GM19463 (cell line): ENCODE results near the gene USHBP1.

Source experiments
- ATAC-seq: cut with Tn5 transposase; IDR thresholded peaks from one replicate; pipeline ENCODE4 v1.9.1; 2021; ENCODE audit warnings: mild to moderate bottlenecking, moderate library complexity; ENCODE audit not compliant: unreplicated experiment

USHBP1 gene

DNA sequence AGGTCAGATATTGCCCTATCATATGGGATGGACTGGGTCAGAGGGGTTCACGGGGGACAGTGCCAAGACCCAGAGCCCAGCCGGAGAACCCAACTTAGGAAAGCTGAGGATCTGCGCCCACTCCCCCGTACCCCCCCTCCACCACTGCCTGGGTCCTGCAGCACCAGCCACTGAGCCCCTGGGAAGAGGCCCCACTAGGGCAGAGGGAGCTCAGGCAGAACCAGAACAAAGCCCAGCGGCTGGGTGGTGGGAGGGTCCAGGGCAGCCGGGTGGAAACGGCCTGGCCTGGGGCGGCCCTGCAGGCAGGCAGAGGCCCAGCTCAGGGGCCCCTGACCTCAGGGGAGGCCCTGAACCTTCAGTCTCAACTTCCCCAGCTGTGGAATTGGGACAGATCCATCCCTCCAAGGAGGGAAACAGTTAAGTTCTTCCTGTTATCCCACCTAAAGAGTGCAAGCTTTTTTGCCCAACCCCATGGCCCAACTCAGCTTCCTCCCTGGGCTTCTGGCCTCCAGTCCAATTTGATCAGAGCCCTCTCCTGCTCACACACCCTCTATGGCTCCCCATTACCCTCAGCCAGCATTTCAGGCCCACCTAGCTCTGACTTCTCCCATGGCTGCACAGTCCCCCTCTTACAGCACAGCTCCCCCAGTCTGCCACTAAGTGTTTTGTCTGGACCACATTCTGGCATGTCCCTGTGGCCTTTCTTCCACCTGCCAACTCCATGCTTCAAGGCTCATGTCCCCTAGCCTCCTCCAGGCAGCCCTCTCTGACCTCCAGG, 21.9 kb downstream of the USHBP1 start:
- no peak for ATAC-seq

- no peak for ATAC-seq
Measured at GRCh38 chr19:17240826-17241399, 23.6 kb downstream of the USHBP1 start.

DNA sequence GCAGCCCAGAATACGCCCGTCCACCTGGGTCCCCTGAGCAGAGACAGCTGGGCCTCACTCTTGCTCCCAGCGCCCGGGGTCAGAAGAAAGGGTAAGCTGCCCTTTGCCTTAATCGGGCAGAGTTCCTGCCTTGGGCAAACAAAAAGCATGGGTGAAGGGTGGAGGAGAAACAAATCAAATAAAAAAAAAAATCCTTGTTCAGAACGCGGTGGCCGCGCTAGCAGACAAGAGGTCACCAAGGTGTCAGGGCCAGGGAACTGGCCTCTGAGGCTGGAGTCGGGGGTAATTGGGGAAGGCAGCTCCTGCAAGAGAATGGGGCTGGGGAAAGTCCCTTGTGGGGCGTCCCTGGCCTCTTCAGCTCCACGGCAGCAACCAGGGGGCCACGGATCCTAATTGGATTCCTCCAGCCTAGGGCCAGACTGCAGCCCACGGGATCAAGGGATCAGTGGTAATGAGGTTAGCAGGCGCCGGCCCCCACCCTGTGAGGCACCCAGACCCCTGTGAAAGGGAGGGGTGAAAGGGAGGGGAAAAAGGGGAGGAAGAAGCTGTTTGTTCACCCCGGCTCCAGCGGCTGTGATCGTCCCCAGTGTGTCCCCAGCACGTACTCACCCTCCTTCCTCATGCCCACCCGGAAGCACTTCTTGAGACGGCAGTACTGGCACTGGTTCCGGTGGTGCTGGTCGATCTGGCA, 24.3 kb downstream of the USHBP1 start:
- no peak for ATAC-seq

- no peak for ATAC-seq
Measured at GRCh38 chr19:17237747-17238706, 26.5 kb downstream of the USHBP1 start.

DNA sequence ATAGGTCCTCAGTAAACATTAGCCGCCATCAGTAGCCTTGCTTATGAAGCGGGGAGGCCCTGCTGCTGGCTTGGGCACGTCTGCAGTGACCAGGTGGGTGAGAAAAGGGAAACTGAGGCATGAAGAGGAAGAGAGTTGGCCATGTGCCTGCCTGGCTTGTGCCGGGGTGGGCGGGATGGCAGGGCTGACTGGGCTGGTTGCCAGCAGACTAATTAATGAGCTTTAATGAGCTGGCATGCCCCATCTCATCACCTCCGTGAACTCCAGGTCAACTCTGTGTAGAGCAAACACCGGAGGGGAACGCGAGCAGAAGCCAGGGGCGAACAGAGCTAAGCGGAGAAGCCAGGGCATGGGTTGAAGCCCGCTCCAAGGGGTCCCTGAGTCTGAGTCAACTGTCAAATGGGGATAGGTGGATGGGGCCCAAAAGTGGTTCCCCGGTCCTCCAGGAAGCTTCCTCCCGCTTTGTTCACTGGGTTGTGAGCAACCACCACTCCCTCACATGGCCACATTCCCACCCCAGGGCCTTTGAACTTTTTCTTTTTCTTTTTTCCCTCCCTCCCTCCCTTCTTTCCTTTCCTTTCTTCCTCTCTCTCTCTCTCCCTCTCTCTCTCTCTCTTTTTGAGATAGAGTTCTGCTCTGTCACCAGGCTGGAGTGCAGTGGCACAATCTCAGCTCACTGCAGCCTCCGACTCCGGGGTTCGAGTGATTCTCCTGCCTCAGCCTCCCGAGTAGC, 27.6 kb downstream of the USHBP1 start:
- ATAC-seq = no peak

DNA sequence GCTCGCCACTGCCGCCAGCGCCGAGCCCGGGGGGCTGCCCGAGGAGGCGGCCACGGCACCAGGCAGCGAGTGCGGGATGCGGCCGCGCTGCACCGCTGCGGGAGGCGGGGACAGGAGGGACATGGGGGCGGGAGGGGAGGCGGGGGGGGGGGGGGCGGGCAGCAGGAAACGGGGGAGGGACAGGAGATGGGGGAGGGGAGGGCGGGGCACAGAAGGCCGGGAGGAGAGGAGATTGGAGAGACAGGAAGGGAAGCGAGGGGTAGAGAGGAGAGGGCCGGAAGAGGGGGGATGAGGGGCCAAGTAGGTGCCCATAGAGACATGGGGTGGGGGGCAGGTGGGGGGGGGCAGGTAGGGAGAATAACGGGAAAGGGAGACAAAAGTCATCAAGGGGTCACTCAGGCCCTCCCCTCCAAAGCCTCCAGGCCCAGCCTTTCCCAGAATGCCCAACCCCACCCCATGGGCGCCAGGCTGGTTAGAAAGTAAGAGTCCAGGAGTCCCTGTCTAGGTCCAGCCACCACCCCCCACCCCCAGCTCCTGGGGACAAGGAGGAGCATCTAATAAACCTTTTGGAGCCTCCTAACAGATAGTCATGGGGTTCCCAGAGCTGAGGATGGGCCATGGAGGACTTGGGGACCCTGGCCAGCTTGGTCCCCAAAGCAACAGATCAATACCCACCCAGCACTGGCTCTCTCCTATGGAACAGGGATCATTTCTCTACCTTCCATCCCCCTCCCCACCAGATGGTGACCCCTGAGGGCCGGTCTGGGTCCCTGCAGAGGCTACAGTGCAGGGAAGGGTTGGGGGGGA, 28.4 kb downstream of the USHBP1 start:
- peak; percentile 12 for ATAC-seq

GRCh38 chr19:17235300-17235970, 29.1 kb downstream of the USHBP1 start:
- peak; percentile 85 for ATAC-seq

DNA sequence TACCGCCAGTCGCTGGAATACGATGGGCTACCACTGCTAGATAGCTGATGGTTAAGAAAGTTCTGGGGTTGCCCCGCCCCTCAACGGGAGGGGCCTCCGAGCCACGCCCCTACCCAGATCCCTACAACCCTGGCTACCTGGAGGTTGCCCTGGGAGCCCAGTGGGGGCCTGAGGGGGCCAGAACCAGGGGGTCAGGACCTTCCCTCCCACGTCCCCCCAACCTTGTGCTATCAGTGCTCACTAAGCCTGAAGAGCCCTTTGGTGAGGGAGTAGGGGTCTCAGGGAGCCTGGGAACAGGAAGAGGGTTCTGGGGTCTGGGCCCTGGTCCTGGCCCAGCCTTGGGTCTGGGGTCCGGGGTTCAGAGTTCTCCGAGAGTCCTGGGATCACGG, 29.6 kb downstream of the USHBP1 start:
- peak; percentile 27 for ATAC-seq

DNA sequence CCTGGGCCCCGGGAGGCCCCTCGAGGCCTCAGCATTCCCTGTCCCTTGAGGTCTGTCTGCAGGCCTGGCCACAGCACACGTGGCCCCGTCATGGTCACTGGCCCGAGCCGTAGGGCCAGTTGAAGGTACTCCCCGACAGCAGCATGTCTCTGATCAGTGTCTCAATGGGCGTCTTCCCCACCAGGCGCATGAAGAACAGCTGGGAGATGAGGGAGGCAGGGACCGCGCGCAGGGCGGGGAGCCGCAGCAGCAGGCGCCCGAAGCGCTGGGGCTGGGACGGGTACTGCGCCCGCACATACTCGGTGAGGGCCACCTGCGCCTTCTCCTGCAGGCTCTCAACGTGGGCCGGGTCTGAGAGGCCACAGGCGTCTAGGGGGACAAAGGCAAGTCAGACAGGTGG, 32.3 kb downstream of the USHBP1 start:
- no peak for ATAC-seq

DNA sequence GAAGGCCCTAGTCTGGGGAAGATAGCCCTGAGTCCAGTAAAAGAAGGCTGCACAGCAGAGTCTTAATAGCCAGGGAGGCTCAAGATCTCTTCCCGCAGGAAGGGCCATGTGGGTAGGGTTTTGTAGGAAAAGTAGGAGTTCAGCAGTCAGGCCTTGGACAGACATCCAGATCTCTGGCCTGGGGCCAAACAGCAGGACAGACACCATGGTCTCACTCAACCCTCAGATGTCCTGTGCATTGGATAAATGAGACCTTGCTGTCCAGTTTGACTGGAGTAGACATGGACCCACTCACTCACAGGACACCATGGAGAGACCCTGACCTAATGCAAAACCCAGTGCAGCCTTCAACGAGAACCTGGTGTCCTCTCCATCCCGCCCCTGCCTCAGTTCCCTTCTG, 34.7 kb downstream of the USHBP1 start:
- no peak for ATAC-seq

- ATAC-seq = no peak
Measured at GRCh38 chr19:17227798-17228367, 36.7 kb downstream of the USHBP1 start.

- peak; percentile 93 for ATAC-seq
Measured at GRCh38 chr19:17226002-17226933, 38.3 kb downstream of the USHBP1 start, which contains the start of gene OCEL1. TSS of gene OCEL1 (plus strand) at chr19:17226226. CDS start at chr19:17226248, 22 bp downstream.

- ATAC-seq = no peak
Measured at GRCh38 chr19:17225053-17225452, 39.5 kb downstream of the USHBP1 start.

DNA sequence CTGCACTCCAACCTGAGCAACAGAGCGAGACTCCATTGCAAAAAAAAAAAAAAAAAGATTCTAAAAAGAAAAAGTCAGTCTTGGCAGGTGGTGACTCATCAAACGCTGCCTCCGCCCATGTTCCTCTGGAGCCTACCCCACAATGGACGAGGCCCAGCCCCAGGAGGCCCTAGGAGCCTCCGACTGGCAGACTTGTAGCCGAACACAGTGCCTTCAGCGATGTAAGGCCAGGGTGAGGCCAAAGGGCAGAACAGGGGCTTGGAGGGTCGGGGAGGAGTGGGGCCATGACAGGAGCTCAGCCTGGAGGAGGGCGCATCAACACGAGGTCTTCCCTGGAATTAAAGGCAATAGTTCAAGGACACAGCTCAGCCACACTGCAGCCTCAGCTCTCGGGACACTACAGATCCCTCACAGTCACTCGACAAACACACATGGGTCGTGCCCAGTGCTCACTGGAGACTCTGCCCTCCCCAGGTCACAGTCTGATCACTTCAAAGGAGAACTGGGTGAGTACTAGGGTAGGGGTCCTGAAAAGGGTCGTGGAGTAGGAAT, 44.3 kb downstream of the USHBP1 start:
- no peak for ATAC-seq

GRCh38 chr19:17219286-17219685, 45.3 kb downstream of the USHBP1 start:
- no peak for ATAC-seq

DNA sequence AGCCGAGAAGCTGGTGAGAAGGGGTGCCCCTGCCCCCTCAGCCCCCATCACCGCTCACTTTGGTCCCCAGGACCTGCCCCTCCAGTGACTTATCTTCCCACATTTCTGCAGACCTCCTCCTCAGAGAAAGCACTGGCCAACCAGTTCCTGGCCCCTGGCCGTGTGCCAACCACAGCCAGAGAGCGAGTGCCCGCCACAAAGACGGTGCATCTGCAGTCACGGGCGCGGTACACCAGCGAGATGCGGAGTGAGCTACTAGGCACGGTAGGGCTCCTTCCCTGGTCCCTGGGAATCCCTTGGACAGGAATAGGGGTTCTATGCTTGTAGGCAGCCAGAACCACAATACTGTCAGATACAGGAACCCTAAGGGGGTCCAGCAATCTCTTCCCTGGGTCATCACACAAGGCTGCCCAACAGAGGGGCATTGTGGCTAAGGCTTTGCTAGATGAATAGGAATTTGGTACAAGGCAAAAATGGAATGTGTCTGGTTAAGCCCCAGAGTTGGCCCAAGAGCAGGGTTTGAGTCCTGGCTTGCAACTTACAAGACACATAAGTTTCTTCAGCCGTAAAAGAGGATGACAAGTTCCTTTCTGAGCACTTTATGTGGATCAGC, 48.4 kb downstream of the USHBP1 start:
- ATAC-seq = no peak
